ES-I3 (cell line): ENCODE results near the gene PDE4B.
"Not testable (repeated sequence)": the region's sequence is repeated elsewhere in the genome, so short reads cannot be mapped to it uniquely, and the experiment has no call there.

Experiments
- H3K36me3 ChIP-seq: 2 replicates; pipeline ENCODE4 v1.6.1; 2013; ENCODE audit warnings: mild to moderate bottlenecking, low read length, control low read depth, moderate library complexity; ENCODE audit not compliant: insufficient read depth
- H3K4me1 ChIP-seq: 2 replicates; pipeline ENCODE4 v1.6.1; 2013; ENCODE audit warnings: mild to moderate bottlenecking, control low read depth, low read length; ENCODE audit not compliant: insufficient read depth
- H3K9ac ChIP-seq: 2 replicates; pipeline ENCODE4 v1.6.1; 2013; ENCODE audit warnings: low read depth, mild to moderate bottlenecking, low read length, moderate library complexity
- H3K9me3 ChIP-seq: 2 replicates; pipeline ENCODE4 v1.6.1; 2013; ENCODE audit warnings: mild to moderate bottlenecking, low read length, moderate library complexity; ENCODE audit not compliant: control insufficient read depth, insufficient read depth

Gene PDE4B

DNA sequence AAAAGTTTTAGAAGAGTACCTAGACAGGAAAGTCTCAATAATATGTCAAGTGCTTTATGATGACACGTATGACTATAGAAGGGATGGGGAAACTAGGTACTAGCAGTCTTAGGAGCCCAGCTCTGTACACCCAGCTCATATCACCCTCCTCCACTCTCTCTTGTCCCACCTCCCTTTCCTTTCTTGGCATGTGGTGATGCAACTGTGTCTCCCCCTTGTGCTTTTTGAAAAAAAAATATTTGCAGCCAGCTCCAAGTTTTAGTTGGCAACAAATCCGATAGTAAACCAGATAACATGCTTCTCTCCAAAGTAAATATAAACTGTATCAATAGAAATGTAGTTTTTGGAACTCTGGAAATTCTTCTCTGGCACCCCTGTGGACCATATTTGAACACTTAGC lies 280.7 kb downstream of the PDE4B start:
- H3K4me1 ChIP-seq = no peaks in the 10 kb centered on the region
- H3K9me3 ChIP-seq = no peaks in the 10 kb centered on the region
- no peaks in the 10 kb centered on the region for H3K36me3 ChIP-seq
- no peak overlapping the region for H3K9ac ChIP-seq

DNA sequence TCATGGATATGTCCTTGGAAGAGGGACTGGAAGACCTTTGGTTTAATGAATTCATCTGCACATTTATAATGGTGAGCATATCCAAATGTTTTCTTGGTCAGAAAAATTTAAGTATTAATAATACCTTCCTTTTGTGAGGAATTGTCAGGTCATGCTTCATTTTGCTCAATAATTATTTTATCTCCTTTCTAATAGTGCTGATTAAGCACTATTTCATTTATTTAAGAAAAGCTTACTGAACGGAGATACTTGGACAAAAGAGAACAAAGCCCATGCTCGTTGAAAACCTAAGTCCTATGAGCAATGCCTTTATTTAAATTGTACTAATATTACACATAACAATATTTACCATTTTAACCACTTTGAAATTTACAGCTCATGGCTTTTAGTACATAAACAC lies 281.5 kb downstream of the PDE4B start:
- H3K9ac ChIP-seq = no peak overlapping the region
- H3K4me1 ChIP-seq = no peaks in the 10 kb centered on the region
- no peaks in the 10 kb centered on the region for H3K9me3 ChIP-seq
- H3K36me3 ChIP-seq = no peaks in the 10 kb centered on the region

DNA sequence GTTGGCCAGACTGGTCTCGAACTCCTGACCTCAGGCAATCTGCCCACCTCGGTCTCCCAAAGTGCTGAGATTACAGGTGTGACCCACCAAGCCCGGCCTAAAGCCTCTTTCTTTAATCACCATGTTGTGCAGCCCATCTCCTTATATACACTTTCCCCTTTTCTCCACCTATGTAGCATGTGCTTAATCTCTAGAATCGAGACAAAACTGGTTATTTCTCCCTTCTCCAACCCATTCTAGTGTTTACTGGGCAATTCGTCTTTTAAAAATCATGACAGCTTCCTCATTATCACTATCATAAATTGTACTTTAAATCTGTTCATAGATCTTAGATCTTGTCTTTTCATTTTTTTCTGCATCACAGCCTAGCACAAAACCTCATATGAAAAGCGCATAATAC lies 285.7 kb downstream of the PDE4B start:
- H3K4me1 ChIP-seq = no peaks in the 10 kb centered on the region
- H3K9ac ChIP-seq = no peak overlapping the region
- H3K36me3 ChIP-seq = no peaks in the 10 kb centered on the region
- H3K9me3 ChIP-seq = no peaks in the 10 kb centered on the region

GRCh38 chr1:66083003-66083402 lies 290.3 kb downstream of the PDE4B start:
- Histone ChIP-seq H3K4me1 (no peaks in the 10 kb centered on the region), H3K36me3 (no peaks in the 10 kb centered on the region), H3K9ac (no peak overlapping the region), H3K9me3 (no peaks in the 10 kb centered on the region)

DNA sequence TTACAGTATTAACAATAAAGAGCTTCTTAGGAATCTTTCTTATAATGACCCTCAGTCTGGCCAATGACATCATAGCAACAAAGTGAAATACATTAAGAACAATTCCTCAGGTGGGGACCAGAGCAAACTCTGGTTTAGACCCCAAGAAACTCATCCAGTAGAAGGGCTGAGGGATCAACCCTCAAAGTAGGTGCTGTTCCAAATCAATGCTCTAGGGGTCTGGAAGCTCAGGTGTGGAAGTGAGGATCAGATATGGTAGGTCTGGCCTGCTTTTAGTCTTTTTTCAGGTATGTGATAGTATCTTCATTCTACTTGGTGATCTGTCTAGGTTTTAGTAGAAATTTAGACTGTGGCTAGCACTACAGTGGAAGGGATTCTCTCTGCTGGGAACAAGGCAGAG lies 291.7 kb downstream of the PDE4B start:
- Histone ChIP-seq H3K9ac (no peak overlapping the region), H3K36me3 (no peaks in the 10 kb centered on the region), H3K4me1 (no peaks in the 10 kb centered on the region), H3K9me3 (no peaks in the 10 kb centered on the region)

GRCh38 chr1:66085600-66085999 lies 292.9 kb downstream of the PDE4B start:
- Histone ChIP-seq H3K9ac (no peak overlapping the region), H3K9me3 (no peaks in the 10 kb centered on the region), H3K36me3 (no peaks in the 10 kb centered on the region), H3K4me1 (no peaks in the 10 kb centered on the region)

- no peaks in the 10 kb centered on the region for H3K9me3 ChIP-seq
- no peak overlapping the region for H3K9ac ChIP-seq
- no peaks in the 10 kb centered on the region for H3K4me1 ChIP-seq
- H3K36me3 ChIP-seq = no peaks in the 10 kb centered on the region
Measured at GRCh38 chr1:66088787-66089186, 296.1 kb downstream of the PDE4B start.

GRCh38 chr1:66090859-66091457 lies 298.3 kb downstream of the PDE4B start:
- Histone ChIP-seq H3K9me3 (no peaks in the 10 kb centered on the region), H3K4me1 (no peaks in the 10 kb centered on the region), H3K36me3 (no peaks in the 10 kb centered on the region), H3K9ac (no peak overlapping the region)

DNA sequence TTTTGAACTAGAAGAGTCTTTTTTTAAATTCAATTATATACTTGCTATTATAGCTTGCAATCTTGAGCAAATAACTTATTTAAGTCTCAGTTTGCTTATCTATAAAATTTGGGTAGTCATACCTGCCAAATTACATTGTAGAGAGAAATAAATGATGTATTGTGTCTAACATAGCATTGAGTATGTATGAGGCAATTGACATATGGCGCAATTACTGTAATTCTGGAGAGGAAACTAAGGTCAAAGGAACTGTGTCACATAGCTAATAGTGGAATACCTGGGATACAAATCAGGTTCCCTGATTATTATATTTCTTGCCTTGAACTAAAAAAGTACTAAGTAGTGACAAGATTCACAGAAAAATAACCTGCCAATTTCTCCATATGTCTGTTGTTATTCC lies 302.5 kb downstream of the PDE4B start:
- Histone ChIP-seq H3K9me3 (no peaks in the 10 kb centered on the region), H3K4me1 (no peaks in the 10 kb centered on the region), H3K9ac (no peak overlapping the region), H3K36me3 (no peaks in the 10 kb centered on the region)

DNA sequence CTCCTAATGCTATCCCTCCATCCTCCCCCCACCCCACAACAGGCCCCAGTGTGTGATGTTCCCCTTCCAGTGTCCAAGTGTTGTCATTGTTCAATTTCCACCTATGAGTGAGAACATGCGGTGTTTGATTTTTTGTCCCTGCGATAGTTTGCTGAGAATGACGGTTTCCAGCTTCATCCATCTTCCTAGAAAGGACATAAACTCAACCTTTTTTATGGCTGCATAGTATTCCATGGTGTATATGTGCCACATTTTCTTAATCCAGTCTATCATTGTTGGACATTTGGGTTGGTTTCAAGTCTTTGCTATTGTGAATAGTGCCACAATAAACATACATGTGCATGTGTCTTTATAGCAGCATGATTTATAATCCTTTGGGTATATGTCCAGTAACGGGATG lies 308.3 kb downstream of the PDE4B start:
- H3K36me3 ChIP-seq, H3K4me1 ChIP-seq, H3K9ac ChIP-seq, H3K9me3 ChIP-seq: not testable (repeated sequence)

DNA sequence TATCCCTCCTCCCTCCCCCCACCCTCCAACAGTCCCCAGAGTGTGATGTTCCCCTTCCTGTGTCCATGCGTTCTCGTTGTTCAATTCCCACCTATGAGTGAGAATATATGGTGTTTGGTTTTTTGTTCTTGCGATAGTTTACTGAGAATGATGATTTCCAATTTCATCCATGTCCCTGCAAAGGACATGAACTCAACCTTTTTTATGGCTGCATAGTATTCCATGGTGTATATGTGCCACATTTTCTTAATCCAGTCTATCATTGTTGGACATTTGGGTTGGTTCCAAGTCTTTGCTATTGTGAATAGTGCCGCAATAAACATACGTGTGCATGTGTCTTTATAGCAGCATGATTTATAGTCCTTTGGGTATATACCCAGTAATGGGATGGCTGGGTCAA lies 311.4 kb downstream of the PDE4B start:
- H3K36me3 ChIP-seq, H3K9me3 ChIP-seq, H3K9ac ChIP-seq, H3K4me1 ChIP-seq: not testable (repeated sequence)

DNA sequence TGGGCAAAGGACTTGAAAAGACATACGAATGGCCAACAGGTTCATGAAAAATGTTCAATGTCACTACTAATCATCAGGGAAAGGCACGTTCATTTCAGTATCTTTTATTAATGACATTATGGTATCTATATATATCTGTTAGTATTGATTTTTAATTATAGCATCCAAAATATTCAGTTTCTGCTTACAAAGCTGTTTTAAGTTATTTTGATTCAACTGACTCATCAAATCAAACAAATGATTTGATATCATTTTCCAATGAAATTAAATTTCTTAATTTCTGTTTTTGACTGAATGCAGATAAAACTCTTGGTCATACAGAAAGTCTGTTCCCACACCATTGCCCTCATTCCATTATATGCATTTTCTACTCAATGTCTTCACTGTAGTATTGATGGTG lies 315.9 kb downstream of the PDE4B start:
- no peaks in the 10 kb centered on the region for H3K9me3 ChIP-seq
- no peaks in the 10 kb centered on the region for H3K36me3 ChIP-seq
- no peaks in the 10 kb centered on the region for H3K4me1 ChIP-seq
- no peak overlapping the region for H3K9ac ChIP-seq

DNA sequence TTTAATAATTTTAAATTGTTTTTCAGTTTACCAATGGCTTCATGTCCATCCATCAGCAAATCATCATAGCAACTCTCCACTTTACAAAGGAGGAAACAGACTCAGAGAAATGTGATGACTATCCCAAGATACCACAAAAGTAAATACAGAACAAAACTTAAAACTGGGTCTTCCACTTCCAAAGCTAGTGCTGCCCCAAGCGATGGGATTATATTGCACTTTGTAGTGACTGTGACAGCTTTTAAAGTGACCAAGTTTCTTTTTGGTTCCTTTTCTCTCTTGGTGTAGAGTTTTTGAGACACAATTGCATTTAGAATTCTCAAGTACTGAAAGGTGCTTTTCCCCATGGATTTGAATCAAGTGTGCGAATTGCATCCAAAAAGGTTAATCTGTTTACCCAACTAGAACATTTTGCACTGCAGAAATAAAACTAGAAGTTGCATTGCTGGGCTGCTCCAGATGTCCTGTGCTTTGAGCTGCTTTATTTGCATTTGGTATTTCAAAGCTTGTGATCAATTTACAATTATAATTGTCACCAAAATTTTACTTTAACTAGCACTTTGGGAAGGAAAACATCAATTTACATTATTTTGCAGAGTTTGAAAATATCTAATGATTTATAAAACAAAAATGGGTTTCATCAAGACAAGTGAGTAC lies 320.2 kb downstream of the PDE4B start:
- Histone ChIP-seq H3K9ac (no peak overlapping the region), H3K36me3 (no peaks in the 10 kb centered on the region), H3K4me1 (no peaks in the 10 kb centered on the region), H3K9me3 (no peaks in the 10 kb centered on the region)

- no peaks in the 10 kb centered on the region for H3K4me1 ChIP-seq
- H3K9ac ChIP-seq = no peak overlapping the region
- H3K36me3 ChIP-seq = no peaks in the 10 kb centered on the region
- no peaks in the 10 kb centered on the region for H3K9me3 ChIP-seq
Measured at GRCh38 chr1:66119148-66119547, 326.5 kb downstream of the PDE4B start.

GRCh38 chr1:66124670-66125069 lies 332.0 kb downstream of the PDE4B start:
- H3K9me3 ChIP-seq = no peaks in the 10 kb centered on the region
- no peaks in the 10 kb centered on the region for H3K4me1 ChIP-seq
- no peak overlapping the region for H3K9ac ChIP-seq
- H3K36me3 ChIP-seq = no peaks in the 10 kb centered on the region

- H3K9me3 ChIP-seq, H3K36me3 ChIP-seq, H3K4me1 ChIP-seq, H3K9ac ChIP-seq: not testable (repeated sequence)
Measured at GRCh38 chr1:66128641-66129040, 335.9 kb downstream of the PDE4B start.
